HG02981 (cell line): Measurements from ENCODE around the gene SPOPL.

Experiments used
- ATAC-seq: cut with Tn5 transposase; IDR thresholded peaks from one replicate; pipeline ENCODE4 v1.9.1; 2021; ENCODE audit warnings: mild to moderate bottlenecking, moderate library complexity; ENCODE audit not compliant: unreplicated experiment

The SPOPL gene

GRCh38 chr2:138596403-138596802, 94.8 kb downstream of the SPOPL start:
- ATAC-seq, result no peak

GRCh38 chr2:138600732-138601457, 99.3 kb downstream of the SPOPL start:
- ATAC-seq, result no peak

- no peak for ATAC-seq
Observed at GRCh38 chr2:138601458-138602165, 100.0 kb downstream of the SPOPL start.

GRCh38 chr2:138602166-138602460, 100.5 kb downstream of the SPOPL start:
- no peak for ATAC-seq

- no peak for ATAC-seq
Observed at GRCh38 chr2:138607746-138608145, 106.2 kb downstream of the SPOPL start.

- ATAC-seq, result no peak
Observed at GRCh38 chr2:138609446-138609845, 107.9 kb downstream of the SPOPL start.

GRCh38 chr2:138610201-138610953, 108.8 kb downstream of the SPOPL start:
- ATAC-seq, result no peak

GRCh38 chr2:138615257-138615656, 113.7 kb downstream of the SPOPL start:
- ATAC-seq, result no peak

GRCh38 chr2:138617026-138617425, 115.5 kb downstream of the SPOPL start:
- ATAC-seq, result no peak

GRCh38 chr2:138618971-138619370, 117.4 kb downstream of the SPOPL start:
- no peak for ATAC-seq

- ATAC-seq, result no peak
Observed at GRCh38 chr2:138620431-138620830, 118.9 kb downstream of the SPOPL start.

GRCh38 chr2:138621139-138621538, 119.6 kb downstream of the SPOPL start:
- no peak for ATAC-seq

GRCh38 chr2:138622613-138623012, 121.0 kb downstream of the SPOPL start:
- no peak for ATAC-seq
